Raji (cell line): ENCODE measurements around the gene KRTAP10-9.

Experiments used
- POLR2A ChIP-seq: IDR thresholded peaks from 2 replicates; pipeline ENCODE4 v1.6.1; 2011; ENCODE audit warnings: low read depth, low read length, control low read depth; ENCODE audit not compliant: insufficient read depth

Gene KRTAP10-9

DNA sequence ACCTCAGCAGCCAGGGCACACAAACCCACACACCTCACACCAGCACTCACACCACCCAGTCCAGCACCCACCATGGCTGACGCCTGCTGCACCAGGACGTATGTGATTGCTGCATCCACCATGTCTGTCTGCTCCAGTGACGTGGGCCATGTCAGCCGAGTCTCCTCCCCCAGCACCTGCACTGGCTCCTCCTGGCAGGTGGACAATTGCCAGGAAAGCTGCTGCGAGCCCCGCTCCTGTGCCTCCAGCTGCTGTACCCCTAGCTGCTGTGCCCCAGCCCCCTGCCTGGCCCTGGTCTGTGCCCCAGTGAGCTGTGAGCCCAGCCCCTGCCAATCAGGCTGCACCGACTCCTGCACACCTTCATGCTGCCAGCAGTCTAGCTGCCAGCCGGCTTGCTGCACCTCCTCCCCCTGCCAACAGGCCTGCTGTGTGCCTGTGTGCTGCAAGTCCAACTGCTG, 14.8 kb upstream of the KRTAP10-9 start, which contains the start of gene KRTAP10-8:
KRTAP10-8 (plus strand) TSS at position 51 of the 458 bp plus-strand sequence; CDS start at position 73, 22 bp downstream.
- TF ChIP-seq POLR2A = no peak

- no peak for TF ChIP-seq POLR2A
Observed at GRCh38 chr21:44612669-44613229, 14.1 kb upstream of the KRTAP10-9 start.

DNA sequence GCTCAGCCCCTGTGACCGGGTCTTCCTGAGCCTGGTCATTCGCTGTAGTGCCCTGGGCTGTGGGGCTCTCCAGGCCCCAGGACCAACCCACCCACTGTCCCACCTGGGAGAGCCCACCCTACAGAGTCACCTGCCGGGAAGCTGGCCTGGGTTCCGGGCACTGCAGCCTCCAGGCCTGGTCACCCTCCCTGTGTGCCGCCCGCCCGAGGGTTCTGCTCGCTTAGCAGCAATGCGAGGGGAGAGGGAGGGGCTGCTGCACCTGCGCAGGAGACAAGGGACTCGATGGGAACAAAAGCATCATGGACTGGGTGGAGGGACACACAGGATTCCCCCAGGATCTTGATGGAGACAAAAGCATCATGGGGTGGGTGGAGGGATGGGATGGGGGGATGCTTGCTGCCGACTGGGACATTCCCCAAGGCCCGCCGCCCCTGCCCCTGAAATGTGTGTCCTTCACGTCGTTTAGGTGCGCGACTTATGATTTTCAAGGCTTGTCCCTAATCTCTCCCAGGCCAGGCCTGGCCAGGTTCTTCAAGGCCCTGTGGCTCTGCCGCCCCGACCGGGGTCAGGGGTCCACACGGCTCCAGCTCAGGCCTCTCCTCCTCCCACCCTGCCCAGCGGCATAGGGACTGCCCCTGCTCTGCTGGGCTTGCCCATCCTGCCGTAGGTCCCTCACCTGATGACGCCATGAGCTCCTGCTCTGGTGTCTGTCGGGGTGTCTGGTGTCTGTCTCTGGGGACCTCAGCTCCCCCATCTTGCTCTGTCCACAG, 13.3 kb upstream of the KRTAP10-9 start:
- no peak for TF ChIP-seq POLR2A

GRCh38 chr21:44614161-44614631, 12.7 kb upstream of the KRTAP10-9 start:
- TF ChIP-seq POLR2A = no peak

GRCh38 chr21:44614961-44615391, 11.9 kb upstream of the KRTAP10-9 start:
- TF ChIP-seq POLR2A = no peak

- TF ChIP-seq POLR2A = no peak
Observed at GRCh38 chr21:44615466-44615865, 11.4 kb upstream of the KRTAP10-9 start.

DNA sequence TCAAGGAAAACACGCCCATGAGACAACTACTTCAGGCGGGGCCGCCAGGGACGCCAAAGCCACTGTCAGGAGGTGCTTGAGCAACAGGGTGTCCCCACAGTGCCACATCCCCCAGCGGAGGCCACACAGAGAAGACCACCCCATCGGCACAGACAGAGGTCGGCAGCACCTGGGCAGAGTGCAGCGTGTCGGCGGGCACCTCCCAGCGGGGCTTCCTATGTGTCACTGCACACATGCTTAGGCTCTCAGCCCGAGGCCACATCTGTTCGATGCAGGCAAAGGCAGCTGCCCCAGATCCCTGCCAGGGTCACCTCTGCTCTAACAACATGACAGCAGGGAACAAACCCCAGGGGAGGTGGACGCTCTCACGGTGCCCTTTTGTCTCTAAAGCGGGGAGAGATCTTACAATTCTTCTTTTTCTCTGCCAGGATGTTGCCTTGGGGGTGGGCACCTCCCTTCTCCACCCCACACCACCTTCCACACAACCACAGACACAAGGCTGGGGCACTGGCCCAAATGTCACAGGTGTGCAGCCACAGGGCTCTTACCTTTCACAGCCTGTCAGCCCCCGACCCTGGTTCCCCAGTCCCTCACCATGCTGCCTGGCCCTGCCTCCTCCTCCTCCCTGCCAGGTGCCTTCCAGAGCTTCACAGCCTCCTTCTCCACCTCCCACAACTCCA, 10.8 kb upstream of the KRTAP10-9 start:
- TF ChIP-seq POLR2A = no peak

- TF ChIP-seq POLR2A = no peak
Observed at GRCh38 chr21:44616591-44616926, 10.3 kb upstream of the KRTAP10-9 start.

- TF ChIP-seq POLR2A = no peak
Observed at GRCh38 chr21:44617071-44617501, 9.8 kb upstream of the KRTAP10-9 start.

DNA sequence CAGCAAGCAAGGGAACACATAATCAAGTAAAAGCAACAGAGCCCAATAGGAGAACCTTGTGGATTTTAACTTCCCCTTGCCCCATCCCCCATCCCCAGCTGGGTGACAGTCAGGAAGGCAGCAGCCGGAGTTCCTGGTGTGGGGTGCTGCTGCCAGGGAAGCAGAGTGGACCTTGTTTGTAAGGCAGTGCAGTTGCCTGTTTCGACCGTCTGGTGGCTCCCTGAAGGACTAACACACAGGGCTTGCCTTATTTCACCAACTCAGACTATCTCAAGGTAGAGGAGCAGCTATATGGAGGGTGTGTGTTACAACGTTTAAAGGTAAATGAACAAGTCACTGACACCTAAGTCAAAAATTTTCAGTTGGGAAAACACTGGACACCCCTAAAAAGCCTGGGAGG, 8.4 kb upstream of the KRTAP10-9 start:
- no peak for TF ChIP-seq POLR2A

- no peak for TF ChIP-seq POLR2A
Observed at GRCh38 chr21:44618909-44619308, 8.0 kb upstream of the KRTAP10-9 start.

DNA sequence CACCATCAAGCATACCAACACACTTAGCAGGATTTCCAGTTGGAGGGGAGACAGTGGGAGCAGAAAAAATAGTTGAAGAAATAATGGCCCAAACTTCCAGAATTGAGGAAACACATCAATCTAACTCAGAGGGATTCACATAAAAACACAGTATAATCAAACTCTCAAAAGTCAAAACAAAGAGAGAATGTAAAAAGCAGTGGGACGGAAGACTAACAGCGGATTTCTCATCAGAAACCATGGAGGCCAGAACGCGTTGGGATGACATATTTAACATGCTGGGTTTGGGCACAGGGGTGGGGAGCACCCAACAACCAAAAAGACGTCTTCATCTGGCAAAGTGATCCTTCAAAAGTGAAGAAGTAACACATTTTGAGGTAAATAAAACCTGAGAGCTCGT, 7.0 kb upstream of the KRTAP10-9 start:
- no peak for TF ChIP-seq POLR2A

GRCh38 chr21:44623575-44623974, 3.3 kb upstream of the KRTAP10-9 start:
- TF ChIP-seq POLR2A = no peak

- no peak for TF ChIP-seq POLR2A
Observed at GRCh38 chr21:44625756-44626155, 1.1 kb upstream of the KRTAP10-9 start.

DNA sequence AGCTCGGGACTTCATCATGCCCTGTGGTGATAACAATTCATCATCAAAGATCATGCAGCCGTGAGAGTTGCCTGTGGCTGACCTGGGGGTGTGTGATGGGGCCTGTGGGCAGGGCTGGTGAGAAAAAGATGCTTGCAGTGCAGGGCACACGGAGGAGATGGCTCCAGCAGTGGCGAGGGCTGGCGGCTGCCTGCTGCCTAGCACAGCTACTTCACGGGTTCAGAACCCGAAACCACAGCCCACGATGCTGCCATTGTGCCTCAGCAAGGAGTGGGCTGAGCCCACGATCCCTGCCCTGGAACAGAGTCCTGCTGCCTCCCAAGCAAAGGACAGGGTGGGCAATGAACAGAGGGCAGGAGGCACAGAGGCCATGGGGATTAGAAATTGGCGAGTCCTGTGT, 631 bp upstream of the KRTAP10-9 start:
- no peak for TF ChIP-seq POLR2A
